ENCODE results near the gene TSHZ2. TPM values are rescaled to one million over a fixed set of nuclear protein-coding genes. Genes with fewer than 3 reads are reported as not detected.

Gene TSHZ2
- total and polyA plus RNA-seq, 4 donors = 0.93 to 8.8 (median 3.8) TPM

DNA sequence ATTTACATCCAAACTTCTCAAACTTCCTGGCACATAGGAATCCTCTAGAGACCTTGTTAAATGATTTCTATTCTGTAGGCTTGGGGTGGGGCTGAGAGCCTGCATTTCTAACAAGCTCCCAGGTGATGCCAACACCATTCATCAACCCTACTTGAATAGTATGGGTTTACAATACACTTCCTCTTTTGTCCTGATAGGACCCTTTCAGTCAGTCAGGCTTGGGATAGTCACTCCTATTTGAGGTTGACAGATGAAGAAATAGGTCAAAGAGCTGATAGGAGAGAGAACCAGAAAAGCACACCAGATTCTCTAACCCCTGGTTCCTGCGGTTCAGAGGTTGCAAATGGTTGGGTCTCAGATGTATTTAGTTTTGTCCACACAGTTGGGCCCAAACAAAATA, 273.4 kb downstream of the TSHZ2 start:
- H3K27ac ChIP-seq (ENCODE audit: low read depth in 1 of 2, low read length in 1 of 2) = no peak overlapping the region
- no peaks in the 10 kb centered on the region for H3K36me3 ChIP-seq (ENCODE audit: control insufficient read depth in 4 of 4, insufficient read depth in 4 of 4, low read length in 4 of 4)
- H3K4me1 ChIP-seq (ENCODE audit: control insufficient read depth in 5 of 5, insufficient read depth in 5 of 5, low read length in 5 of 5) = peaks cover 0 to 33% (median 0%) of the 10 kb centered on the region in 5 donors
- WGBS, 2 donors = 91 to 92% methylated on average over 1 of the region's 1 CpG
- H3K9ac ChIP-seq (ENCODE audit: insufficient read depth in 1 of 2, low read length in 2 of 2) = no peak overlapping the region
- ATAC-seq (ENCODE audit: insufficient read depth, low FRiP score) (no peak), DNase-seq (no peak)
- no peaks in the 10 kb centered on the region for H3K9me3 ChIP-seq (ENCODE audit: control insufficient read depth in 4 of 4, insufficient read depth in 3 of 4, low read length in 3 of 4)
- H3K27me3 ChIP-seq (ENCODE audit: control insufficient read depth in 3 of 3, insufficient read depth in 3 of 3, low read length in 2 of 3) = no peaks in the 10 kb centered on the region
- H3K4me3 ChIP-seq = no peak overlapping the region
- TF ChIP-seq, protein P1, sequence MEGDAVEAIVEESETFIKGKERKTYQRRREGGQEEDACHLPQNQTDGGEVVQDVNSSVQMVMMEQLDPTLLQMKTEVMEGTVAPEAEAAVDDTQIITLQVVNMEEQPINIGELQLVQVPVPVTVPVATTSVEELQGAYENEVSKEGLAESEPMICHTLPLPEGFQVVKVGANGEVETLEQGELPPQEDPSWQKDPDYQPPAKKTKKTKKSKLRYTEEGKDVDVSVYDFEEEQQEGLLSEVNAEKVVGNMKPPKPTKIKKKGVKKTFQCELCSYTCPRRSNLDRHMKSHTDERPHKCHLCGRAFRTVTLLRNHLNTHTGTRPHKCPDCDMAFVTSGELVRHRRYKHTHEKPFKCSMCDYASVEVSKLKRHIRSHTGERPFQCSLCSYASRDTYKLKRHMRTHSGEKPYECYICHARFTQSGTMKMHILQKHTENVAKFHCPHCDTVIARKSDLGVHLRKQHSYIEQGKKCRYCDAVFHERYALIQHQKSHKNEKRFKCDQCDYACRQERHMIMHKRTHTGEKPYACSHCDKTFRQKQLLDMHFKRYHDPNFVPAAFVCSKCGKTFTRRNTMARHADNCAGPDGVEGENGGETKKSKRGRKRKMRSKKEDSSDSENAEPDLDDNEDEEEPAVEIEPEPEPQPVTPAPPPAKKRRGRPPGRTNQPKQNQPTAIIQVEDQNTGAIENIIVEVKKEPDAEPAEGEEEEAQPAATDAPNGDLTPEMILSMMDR (IDR thresholded peaks at IDR 0.05; ENCODE audit: control extremely low read depth, extremely low read depth) = no peak

DNA sequence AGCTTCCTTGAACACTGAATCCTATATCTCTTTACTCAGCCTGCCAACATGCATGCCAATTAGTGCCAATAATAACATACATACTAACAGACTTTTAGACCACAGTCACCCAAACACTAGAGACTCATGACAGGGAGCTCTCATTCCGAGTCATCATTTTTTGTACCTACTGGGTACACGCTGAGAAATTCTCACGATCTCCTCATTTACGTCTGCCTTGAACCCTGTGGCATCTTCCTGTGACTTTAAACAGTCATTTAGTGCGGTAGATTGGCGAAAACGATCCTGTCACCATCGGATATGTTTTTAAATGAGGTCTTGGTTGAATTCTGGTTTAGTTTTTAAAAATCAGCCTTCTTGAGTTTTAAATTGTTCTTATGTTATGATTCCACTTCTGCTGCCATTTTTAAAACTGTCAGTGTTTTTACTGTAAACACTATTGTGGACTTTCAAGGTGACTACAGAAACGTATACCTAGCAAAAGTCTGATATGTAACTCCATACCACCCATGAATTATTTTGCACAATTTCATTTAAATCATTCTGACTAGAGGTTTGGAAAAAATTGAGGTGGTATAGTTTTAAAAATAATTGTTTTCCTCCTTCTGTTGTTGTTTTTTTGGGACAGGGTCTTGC, 275.4 kb downstream of the TSHZ2 start:
- peaks cover 0 to 33% (median 0%) of the 10 kb centered on the region in 5 donors for H3K4me1 ChIP-seq (ENCODE audit: control insufficient read depth in 5 of 5, insufficient read depth in 5 of 5, low read length in 5 of 5)
- H3K27ac ChIP-seq (ENCODE audit: low read depth in 1 of 2, low read length in 1 of 2) = no peak overlapping the region

GRCh38 chr20:53250456-53250855, 278.3 kb downstream of the TSHZ2 start:
- DNase-seq (no peak), ATAC-seq (ENCODE audit: insufficient read depth, low FRiP score) (no peak)
- Histone ChIP-seq H3K36me3 (ENCODE audit: control insufficient read depth in 4 of 4, insufficient read depth in 4 of 4, low read length in 4 of 4) (peaks cover 0 to 9% (median 0%) of the 10 kb centered on the region in 4 donors), H3K4me3 (no peak overlapping the region), H3K9me3 (ENCODE audit: control insufficient read depth in 4 of 4, insufficient read depth in 3 of 4, low read length in 3 of 4) (no peaks in the 10 kb centered on the region), H3K27me3 (ENCODE audit: control insufficient read depth in 3 of 3, insufficient read depth in 3 of 3, low read length in 2 of 3) (no peaks in the 10 kb centered on the region), H3K9ac (ENCODE audit: insufficient read depth in 1 of 2, low read length in 2 of 2) (no peak overlapping the region), H3K4me1 (ENCODE audit: control insufficient read depth in 5 of 5, insufficient read depth in 5 of 5, low read length in 5 of 5) (peaks cover 0 to 12% (median 0%) of the 10 kb centered on the region in 5 donors), H3K27ac (ENCODE audit: low read depth in 1 of 2, low read length in 1 of 2) (no peak overlapping the region)
- 66 to 74% methylated on average over 4 of the region's 4 CpGs for WGBS, 2 donors
- TF ChIP-seq, protein P1 (IDR thresholded peaks at IDR 0.05; ENCODE audit: control extremely low read depth, extremely low read depth) = no peak

More for the DNA sequence above, 275.4 kb downstream of the TSHZ2 start:
- Histone ChIP-seq H3K9me3 (ENCODE audit: control insufficient read depth in 4 of 4, insufficient read depth in 3 of 4, low read length in 3 of 4) (no peaks in the 10 kb centered on the region), H3K9ac (ENCODE audit: insufficient read depth in 1 of 2, low read length in 2 of 2) (no peak overlapping the region), H3K4me3 (no peak overlapping the region), H3K27me3 (ENCODE audit: control insufficient read depth in 3 of 3, insufficient read depth in 3 of 3, low read length in 2 of 3) (no peaks in the 10 kb centered on the region), H3K36me3 (ENCODE audit: control insufficient read depth in 4 of 4, insufficient read depth in 4 of 4, low read length in 4 of 4) (no peaks in the 10 kb centered on the region)
- 84 to 90% methylated on average over 9 of the region's 9 CpGs for WGBS, 2 donors
- no peak for ATAC-seq (ENCODE audit: insufficient read depth, low FRiP score)
- DNase-seq = no peak
- TF ChIP-seq, protein P1 (IDR thresholded peaks at IDR 0.05; ENCODE audit: control extremely low read depth, extremely low read depth) = no peak
